Pulmonary artery endothelial cell (primary cell): ENCODE results near the gene PRICKLE3. TPM values are rescaled to one million over a fixed set of nuclear protein-coding genes. Genes with fewer than 3 reads are reported as not detected.
A peak's percentile ranks its signal among the peaks of the same experiment; 100 is the strongest.

Experiments
- DNase-seq: peaks from one replicate; pipeline ENCODE4 v3.0.0-alpha.2; 2011; ENCODE audit warnings: low read depth, low spot score
- total RNA-seq: library from RNA; depleted of rRNA; stranded (reverse); fragments of >200 nt; gene quantifications from 2 replicates; pipeline ENCODE4 v1.2.3, GENCODE V29; 2014

Gene PRICKLE3
- total RNA-seq, 1 donor from 2014 or later, result 4.7 TPM

- DNase-seq, result no peak
These were observed 20.4 kb upstream of the PRICKLE3 start for GRCh38 chrX:49206543-49206942.

GRCh38 chrX:49205443-49205842 lies 19.3 kb upstream of the PRICKLE3 start:
- DNase-seq, result no peak

GRCh38 chrX:49204709-49205108 lies 18.5 kb upstream of the PRICKLE3 start:
- DNase-seq, result no peak

GRCh38 chrX:49204017-49204416 lies 17.8 kb upstream of the PRICKLE3 start:
- no peak for DNase-seq

GRCh38 chrX:49203536-49203935 lies 17.4 kb upstream of the PRICKLE3 start:
- no peak for DNase-seq

- DNase-seq, result no peak
These were observed 15.8 kb upstream of the PRICKLE3 start for GRCh38 chrX:49202022-49202421.

- peak; percentile 45 for DNase-seq
These were observed 14.0 kb upstream of the PRICKLE3 start, which contains the start of gene SYP for GRCh38 chrX:49199906-49200771. Gene SYP (minus strand): TSS chrX:49200193. CDS start chrX:49200186, 7 bp downstream.

GRCh38 chrX:49199315-49199595 lies 13.1 kb upstream of the PRICKLE3 start:
- DNase-seq, result no peak

- DNase-seq, result no peak
These were observed 12.6 kb upstream of the PRICKLE3 start for GRCh38 chrX:49198540-49199314.

GRCh38 chrX:49197543-49198087 lies 11.4 kb upstream of the PRICKLE3 start:
- DNase-seq, result no peak

- no peak for DNase-seq
These were observed 7.4 kb upstream of the PRICKLE3 start for GRCh38 chrX:49193542-49193964.

GRCh38 chrX:49192722-49193328 lies 6.7 kb upstream of the PRICKLE3 start:
- no peak for DNase-seq

- no peak for DNase-seq
These were observed 5.4 kb upstream of the PRICKLE3 start for GRCh38 chrX:49191574-49192011.

- peak; percentile 98 for DNase-seq
These were observed 4.8 kb upstream of the PRICKLE3 start for GRCh38 chrX:49190821-49191573.

GRCh38 chrX:49189606-49190005 lies 3.4 kb upstream of the PRICKLE3 start:
- no peak for DNase-seq

- no peak for DNase-seq
These were observed 2.4 kb upstream of the PRICKLE3 start for GRCh38 chrX:49188468-49189076.

- DNase-seq, result no peak
These were observed 1.4 kb upstream of the PRICKLE3 start for GRCh38 chrX:49187526-49187925.

- no peak for DNase-seq
These were observed 838 bp upstream of the PRICKLE3 start for GRCh38 chrX:49187028-49187394.

- no peak for DNase-seq
These were observed 1.6 kb downstream of the PRICKLE3 start for GRCh38 chrX:49184294-49185281.
